ENCODE results near the gene RAET1L.

GRCh38 chr6:150068151-150068550, 42.8 kb upstream of the RAET1L start:
- TF ChIP-seq POLR2A (IDR thresholded peaks at IDR 0.05; ENCODE audit: low read length) (no peak), GATA1 (IDR thresholded peaks at IDR 0.05; ENCODE audit: low read depth, low read length) (no peak)
